HepG2 (cell line): ENCODE data around the gene PIGX. TPM values are rescaled to one million over a fixed set of nuclear protein-coding genes. Genes with fewer than 3 reads are reported as not detected.

Source experiments
- ARNTL ChIP-seq: sonication (generic); formaldehyde crosslinking; IDR thresholded peaks from 2 replicates; pipeline ENCODE4 v1.4.0; 2020; ENCODE audit warnings: mild to moderate bottlenecking, missing genetic modification reagents
- CENPX ChIP-seq: sonication (generic); formaldehyde crosslinking; IDR thresholded peaks from 2 replicates; pipeline ENCODE4 v1.9.0; 2021; ENCODE audit warnings: mild to moderate bottlenecking, missing genetic modification reagents, moderate library complexity
- FOXM1 ChIP-seq: sonication (generic); formaldehyde crosslinking; IDR thresholded peaks from 2 replicates; pipeline ENCODE4 v1.5.0; 2020; ENCODE audit warnings: missing genetic modification reagents
- HDAC1 ChIP-seq: sonication (generic); formaldehyde crosslinking; IDR thresholded peaks from 2 replicates; pipeline ENCODE4 v1.5.1; 2020; ENCODE audit warnings: mild to moderate bottlenecking, missing genetic modification reagents
- RARG ChIP-seq: sonication (generic); formaldehyde crosslinking; IDR thresholded peaks from 2 replicates; pipeline ENCODE4 v1.4.0; 2020; ENCODE audit warnings: low read depth, mild to moderate bottlenecking, missing genetic modification reagents
- RFX1 ChIP-seq: fragments of 450-650 bp; IDR thresholded peaks from 2 replicates; pipeline ENCODE4 v1.6.1; 2017
- RNF2 ChIP-seq: fragments of 450-650 bp; conservative IDR thresholded peaks from 2 replicates; pipeline ENCODE4 v1.6.1; 2016; ENCODE audit warnings: low read depth
- SOX6 ChIP-seq, 2 experiments: fragments of 450-650 bp in 1 of 2; sonication (generic) in 1 of 2; formaldehyde crosslinking in 1 of 2; IDR thresholded peaks; 2 replicates each; pipeline versions ENCODE4 v1.4.0 to v1.6.1; 2017 to 2020; ENCODE audit warnings: antibody characterized with exemption in 1 of 2, mild to moderate bottlenecking in 1 of 2, missing genetic modification reagents in 1 of 2
- TBP ChIP-seq: sonication (generic); formaldehyde crosslinking; IDR thresholded peaks from 2 replicates; pipeline ENCODE4 v1.5.0; 2020; ENCODE audit warnings: missing genetic modification reagents
- XBP1 ChIP-seq: sonication (generic); formaldehyde crosslinking; IDR thresholded peaks from 2 replicates; pipeline ENCODE4 v1.5.0; 2020; ENCODE audit warnings: missing genetic modification reagents
- ZNF530 ChIP-seq: sonication (generic); formaldehyde crosslinking; IDR thresholded peaks from 2 replicates; pipeline ENCODE4 v1.5.0; 2020; ENCODE audit warnings: low read depth, mild to moderate bottlenecking, missing genetic modification reagents
- ZNF768 ChIP-seq: sonication (generic); formaldehyde crosslinking; IDR thresholded peaks from 2 replicates; pipeline ENCODE4 v1.4.0; 2020; ENCODE audit warnings: missing genetic modification reagents
- ZNF788 ChIP-seq: sonication (generic); formaldehyde crosslinking; IDR thresholded peaks from 2 replicates; pipeline ENCODE4 v1.5.0; 2020; ENCODE audit warnings: mild to moderate bottlenecking, missing genetic modification reagents, borderline replicate concordance
- polyA plus RNA-seq, 8 experiments: library from polyadenylated mRNA; depleted of rRNA in 3 of 8; stranded (reverse) in 7 of 8; unstranded in 1 of 8; fragments of >200 nt; fragmentation: Illumina TruSeq in 4 of 8; extraction: Trizol in 4 of 8; gene quantifications; 2 replicates each; pipeline versions ENCODE4 v1.2.1 to v1.2.3, GENCODE V29; 2011 to 2016; ENCODE audit warnings: low read depth in 4 of 8, missing spikeins in 1 of 8, mixed read lengths in 1 of 8; ENCODE audit not compliant: insufficient read depth in 1 of 8
- total RNA-seq, 5 experiments: library from RNA; depleted of rRNA; stranded (reverse); fragments of >200 nt; fragmentation: Illumina TruSeq; extraction: Trizol; gene quantifications; 2 replicates each; pipeline ENCODE4 v1.2.3, GENCODE V29; 2016; ENCODE audit warnings: low read depth in 1 of 5
- TF ChIP-seq, protein P1 (sequence below): sonication (generic); formaldehyde crosslinking; IDR thresholded peaks from 2 replicates; pipeline ENCODE4 v1.4.0; 2020; ENCODE audit warnings: mild to moderate bottlenecking, low read depth, missing genetic modification reagents
- TF ChIP-seq, protein P2 (sequence below): sonication (generic); formaldehyde crosslinking; IDR thresholded peaks from 2 replicates; pipeline ENCODE4 v1.5.0; 2020; ENCODE audit warnings: missing genetic modification reagents
- TF ChIP-seq, protein P3 (sequence below): sonication (generic); formaldehyde crosslinking; IDR thresholded peaks from 2 replicates; pipeline ENCODE4 v1.9.0; 2021; ENCODE audit warnings: missing genetic modification reagents, borderline replicate concordance
- TF ChIP-seq, protein P4 (sequence below): sonication (generic); formaldehyde crosslinking; IDR thresholded peaks from 2 replicates; pipeline ENCODE4 v1.5.0; 2020; ENCODE audit warnings: mild to moderate bottlenecking, missing genetic modification reagents, borderline replicate concordance
- TF ChIP-seq, protein P5 (sequence below): IDR thresholded peaks from 2 replicates; pipeline ENCODE4 v1.6.1; 2016; ENCODE audit warnings: low read depth
- TF ChIP-seq, protein P6 (sequence below): sonication (generic); formaldehyde crosslinking; IDR thresholded peaks from 2 replicates; pipeline ENCODE4 v1.8.0; 2022; ENCODE audit warnings: mild to moderate bottlenecking, missing genetic modification reagents, borderline replicate concordance

Gene PIGX
- total and polyA plus RNA-seq, 2 of the 13 experiments (the other 11 are each of a cell fraction or from before 2014, with no cell fraction given), result 13.2 to 21.3 TPM

DNA sequence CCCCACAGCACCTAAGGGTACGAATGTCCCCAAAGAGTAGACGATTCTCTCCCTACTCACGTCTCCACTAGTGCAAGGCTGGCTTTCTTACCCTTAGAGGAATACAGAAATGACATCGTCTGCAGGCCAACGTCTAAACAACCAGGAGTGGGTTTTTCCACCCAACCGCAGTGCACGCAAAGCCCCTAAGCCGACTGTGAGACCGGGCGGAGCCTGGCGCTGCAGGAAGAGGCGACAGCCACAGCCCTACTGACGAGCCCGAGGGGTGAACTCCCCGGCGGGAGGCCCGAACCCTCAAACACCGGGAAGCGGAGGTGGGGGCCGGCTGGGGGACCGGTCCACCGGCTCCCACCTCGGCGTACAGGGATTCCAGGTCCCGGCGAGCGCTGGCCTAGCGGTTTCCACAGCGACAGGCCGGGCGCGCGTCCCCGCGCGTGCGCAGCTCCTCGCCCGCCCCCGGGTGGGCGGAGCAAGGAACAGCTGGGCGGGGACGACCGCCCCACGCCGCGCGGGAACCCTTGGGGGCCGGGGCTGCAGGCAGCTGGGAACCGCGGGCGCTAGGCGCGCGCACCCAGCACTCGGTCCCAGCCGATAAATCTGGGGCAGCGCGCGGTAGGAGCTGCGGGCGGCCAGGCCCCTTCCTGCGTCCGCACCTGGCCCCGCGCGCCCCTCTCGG, at the start of gene PIGX, which contains the start of gene CEP19 (continued):
- TF ChIP-seq, protein P1, sequence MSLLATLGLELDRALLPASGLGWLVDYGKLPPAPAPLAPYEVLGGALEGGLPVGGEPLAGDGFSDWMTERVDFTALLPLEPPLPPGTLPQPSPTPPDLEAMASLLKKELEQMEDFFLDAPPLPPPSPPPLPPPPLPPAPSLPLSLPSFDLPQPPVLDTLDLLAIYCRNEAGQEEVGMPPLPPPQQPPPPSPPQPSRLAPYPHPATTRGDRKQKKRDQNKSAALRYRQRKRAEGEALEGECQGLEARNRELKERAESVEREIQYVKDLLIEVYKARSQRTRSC (CRISPR knock-in tag), result no peak
- peak; percentile 68 for TF ChIP-seq HDAC1 (CRISPR knock-in tag)
- TF ChIP-seq ZNF530 (CRISPR knock-in tag), result no peak
- TF ChIP-seq ZNF768 (CRISPR knock-in tag), result no peak
- TF ChIP-seq RNF2, result no peak
- TF ChIP-seq FOXM1, result no peak
- TF ChIP-seq RARG (CRISPR knock-in tag), result no peak
- TF ChIP-seq, protein P2, sequence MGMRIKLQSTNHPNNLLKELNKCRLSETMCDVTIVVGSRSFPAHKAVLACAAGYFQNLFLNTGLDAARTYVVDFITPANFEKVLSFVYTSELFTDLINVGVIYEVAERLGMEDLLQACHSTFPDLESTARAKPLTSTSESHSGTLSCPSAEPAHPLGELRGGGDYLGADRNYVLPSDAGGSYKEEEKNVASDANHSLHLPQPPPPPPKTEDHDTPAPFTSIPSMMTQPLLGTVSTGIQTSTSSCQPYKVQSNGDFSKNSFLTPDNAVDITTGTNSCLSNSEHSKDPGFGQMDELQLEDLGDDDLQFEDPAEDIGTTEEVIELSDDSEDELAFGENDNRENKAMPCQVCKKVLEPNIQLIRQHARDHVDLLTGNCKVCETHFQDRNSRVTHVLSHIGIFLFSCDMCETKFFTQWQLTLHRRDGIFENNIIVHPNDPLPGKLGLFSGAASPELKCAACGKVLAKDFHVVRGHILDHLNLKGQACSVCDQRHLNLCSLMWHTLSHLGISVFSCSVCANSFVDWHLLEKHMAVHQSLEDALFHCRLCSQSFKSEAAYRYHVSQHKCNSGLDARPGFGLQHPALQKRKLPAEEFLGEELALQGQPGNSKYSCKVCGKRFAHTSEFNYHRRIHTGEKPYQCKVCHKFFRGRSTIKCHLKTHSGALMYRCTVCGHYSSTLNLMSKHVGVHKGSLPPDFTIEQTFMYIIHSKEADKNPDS (CRISPR knock-in tag), result 0 out of 2 replicates have a peak, but pooled peaks have one; percentile 22
- TF ChIP-seq, protein P3, sequence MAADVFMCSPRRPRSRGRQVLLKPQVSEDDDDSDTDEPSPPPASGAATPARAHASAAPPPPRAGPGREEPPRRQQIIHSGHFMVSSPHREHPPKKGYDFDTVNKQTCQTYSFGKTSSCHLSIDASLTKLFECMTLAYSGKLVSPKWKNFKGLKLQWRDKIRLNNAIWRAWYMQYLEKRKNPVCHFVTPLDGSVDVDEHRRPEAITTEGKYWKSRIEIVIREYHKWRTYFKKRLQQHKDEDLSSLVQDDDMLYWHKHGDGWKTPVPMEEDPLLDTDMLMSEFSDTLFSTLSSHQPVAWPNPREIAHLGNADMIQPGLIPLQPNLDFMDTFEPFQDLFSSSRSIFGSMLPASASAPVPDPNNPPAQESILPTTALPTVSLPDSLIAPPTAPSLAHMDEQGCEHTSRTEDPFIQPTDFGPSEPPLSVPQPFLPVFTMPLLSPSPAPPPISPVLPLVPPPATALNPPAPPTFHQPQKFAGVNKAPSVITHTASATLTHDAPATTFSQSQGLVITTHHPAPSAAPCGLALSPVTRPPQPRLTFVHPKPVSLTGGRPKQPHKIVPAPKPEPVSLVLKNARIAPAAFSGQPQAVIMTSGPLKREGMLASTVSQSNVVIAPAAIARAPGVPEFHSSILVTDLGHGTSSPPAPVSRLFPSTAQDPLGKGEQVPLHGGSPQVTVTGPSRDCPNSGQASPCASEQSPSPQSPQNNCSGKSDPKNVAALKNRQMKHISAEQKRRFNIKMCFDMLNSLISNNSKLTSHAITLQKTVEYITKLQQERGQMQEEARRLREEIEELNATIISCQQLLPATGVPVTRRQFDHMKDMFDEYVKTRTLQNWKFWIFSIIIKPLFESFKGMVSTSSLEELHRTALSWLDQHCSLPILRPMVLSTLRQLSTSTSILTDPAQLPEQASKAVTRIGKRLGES, result no peak
- no peak for TF ChIP-seq SOX6 (IDR thresholded peaks at IDR 0.05)
- TF ChIP-seq SOX6 (CRISPR knock-in tag; IDR thresholded peaks at IDR 0.05), result 0 out of 2 replicates have a peak, but pooled peaks have one; percentile 4
- no peak for TF ChIP-seq TBP (CRISPR knock-in tag)
- TF ChIP-seq CENPX (CRISPR knock-in tag), result no peak
- TF ChIP-seq RFX1, result peak; percentile 84
- TF ChIP-seq, protein P4, sequence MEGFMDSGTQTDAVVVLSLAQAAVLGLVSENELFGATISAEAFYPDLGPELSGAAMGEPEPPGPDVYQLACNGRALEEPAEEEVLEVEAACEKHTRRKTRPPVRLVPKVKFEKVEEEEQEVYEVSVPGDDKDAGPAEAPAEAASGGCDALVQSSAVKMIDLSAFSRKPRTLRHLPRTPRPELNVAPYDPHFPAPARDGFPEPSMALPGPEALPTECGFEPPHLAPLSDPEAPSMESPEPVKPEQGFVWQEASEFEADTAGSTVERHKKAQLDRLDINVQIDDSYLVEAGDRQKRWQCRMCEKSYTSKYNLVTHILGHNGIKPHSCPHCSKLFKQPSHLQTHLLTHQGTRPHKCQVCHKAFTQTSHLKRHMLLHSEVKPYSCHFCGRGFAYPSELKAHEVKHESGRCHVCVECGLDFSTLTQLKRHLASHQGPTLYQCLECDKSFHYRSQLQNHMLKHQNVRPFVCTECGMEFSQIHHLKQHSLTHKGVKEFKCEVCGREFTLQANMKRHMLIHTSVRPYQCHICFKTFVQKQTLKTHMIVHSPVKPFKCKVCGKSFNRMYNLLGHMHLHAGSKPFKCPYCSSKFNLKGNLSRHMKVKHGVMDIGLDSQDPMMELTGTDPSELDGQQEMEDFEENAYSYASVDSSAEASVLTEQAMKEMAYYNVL (CRISPR knock-in tag), result no peak
- TF ChIP-seq, protein P5, sequence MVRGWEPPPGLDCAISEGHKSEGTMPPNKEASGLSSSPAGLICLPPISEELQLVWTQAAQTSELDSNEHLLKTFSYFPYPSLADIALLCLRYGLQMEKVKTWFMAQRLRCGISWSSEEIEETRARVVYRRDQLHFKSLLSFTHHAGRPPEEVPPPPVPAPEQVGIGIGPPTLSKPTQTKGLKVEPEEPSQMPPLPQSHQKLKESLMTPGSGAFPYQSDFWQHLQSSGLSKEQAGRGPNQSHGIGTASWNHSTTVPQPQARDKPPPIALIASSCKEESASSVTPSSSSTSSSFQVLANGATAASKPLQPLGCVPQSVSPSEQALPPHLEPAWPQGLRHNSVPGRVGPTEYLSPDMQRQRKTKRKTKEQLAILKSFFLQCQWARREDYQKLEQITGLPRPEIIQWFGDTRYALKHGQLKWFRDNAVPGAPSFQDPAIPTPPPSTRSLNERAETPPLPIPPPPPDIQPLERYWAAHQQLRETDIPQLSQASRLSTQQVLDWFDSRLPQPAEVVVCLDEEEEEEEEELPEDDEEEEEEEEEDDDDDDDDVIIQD (CRISPR knock-in tag), result no peak
- no peak for TF ChIP-seq ZNF788 (CRISPR knock-in tag)
- TF ChIP-seq ARNTL, result 0 out of 2 replicates have a peak, but pooled peaks have one; percentile 12
- TF ChIP-seq, protein P6, sequence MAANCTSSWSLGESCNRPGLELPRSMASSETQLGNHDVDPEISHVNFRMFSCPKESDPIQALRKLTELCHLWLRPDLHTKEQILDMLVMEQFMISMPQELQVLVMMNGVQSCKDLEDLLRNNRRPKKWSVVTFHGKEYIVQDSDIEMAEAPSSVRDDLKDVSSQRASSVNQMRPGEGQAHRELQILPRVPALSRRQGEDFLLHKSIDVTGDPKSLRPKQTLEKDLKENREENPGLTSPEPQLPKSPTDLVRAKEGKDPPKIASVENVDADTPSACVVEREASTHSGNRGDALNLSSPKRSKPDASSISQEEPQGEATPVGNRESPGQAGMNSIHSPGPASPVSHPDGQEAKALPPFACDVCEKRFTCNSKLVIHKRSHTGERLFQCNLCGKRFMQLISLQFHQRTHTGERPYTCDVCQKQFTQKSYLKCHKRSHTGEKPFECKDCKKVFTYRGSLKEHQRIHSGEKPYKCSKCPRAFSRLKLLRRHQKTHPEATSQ (CRISPR knock-in tag), result no peak
- TF ChIP-seq XBP1, result no peak
